EL (cell line): ENCODE results near the gene BRPF3.
"Not testable (repeated sequence)": the region's sequence is repeated elsewhere in the genome, so short reads cannot be mapped to it uniquely, and the experiment has no call there.

ENCODE experiments used
- DNase-seq: peaks from one replicate; pipeline ENCODE4 v3.0.0-alpha.2; 2016

Gene BRPF3

DNA sequence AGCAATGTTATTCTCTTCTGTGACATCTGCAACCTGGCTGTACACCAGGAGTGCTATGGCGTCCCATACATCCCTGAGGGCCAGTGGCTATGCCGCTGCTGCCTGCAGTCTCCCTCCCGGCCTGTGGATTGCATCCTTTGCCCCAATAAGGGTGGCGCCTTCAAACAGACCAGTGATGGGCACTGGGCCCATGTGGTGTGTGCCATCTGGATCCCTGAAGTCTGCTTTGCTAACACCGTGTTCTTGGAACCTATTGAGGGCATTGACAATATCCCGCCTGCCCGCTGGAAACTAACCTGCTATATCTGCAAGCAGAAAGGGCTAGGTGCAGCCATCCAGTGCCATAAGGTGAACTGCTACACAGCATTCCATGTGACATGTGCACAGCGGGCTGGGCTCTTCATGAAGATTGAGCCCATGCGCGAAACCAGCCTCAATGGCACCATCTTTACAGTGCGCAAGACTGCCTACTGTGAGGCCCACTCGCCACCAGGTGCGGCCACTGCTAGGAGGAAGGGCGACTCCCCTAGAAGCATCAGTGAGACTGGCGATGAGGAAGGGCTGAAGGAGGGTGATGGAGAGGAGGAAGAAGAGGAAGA lies 4.6 kb downstream of the BRPF3 start:
- DNase-seq = no peak

DNA sequence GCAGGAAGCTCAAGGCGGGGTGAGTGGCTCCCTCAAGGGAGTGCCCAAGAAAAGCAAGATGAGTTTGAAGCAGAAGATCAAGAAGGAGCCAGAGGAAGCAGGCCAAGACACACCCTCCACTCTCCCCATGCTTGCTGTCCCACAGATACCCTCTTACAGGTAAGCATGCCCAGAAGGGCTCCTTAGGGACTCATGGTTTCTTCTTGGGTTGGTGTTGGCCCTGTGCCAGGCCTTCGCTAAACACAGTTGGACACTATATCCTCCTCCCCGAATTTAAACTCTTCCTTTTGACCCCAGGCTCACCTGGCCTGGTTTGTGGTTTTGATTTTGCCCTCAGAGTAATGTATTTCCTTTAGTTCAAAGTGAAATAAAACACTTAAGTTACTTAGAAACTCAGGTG lies 5.1 kb downstream of the BRPF3 start:
- no peak for DNase-seq

DNA sequence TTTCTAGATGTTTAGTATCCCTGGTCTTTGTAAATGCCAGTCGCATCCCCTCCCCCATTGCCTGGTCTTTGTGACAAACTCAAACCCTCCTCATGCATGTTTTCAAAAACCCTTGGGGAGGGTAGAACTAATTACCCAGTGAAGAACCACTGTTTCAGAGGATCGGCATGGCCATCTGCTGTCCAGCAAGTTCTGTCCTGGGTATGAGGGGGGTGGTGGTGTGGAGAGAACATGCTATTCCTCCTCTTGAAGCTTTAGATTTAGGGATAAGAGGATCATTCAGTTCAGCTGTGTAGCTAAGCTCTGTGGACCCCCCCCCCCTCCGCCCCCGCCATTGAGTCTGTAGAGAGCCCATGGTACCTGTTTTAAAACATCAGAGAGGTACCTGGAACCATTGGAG lies 5.6 kb downstream of the BRPF3 start:
- no peak for DNase-seq

DNA sequence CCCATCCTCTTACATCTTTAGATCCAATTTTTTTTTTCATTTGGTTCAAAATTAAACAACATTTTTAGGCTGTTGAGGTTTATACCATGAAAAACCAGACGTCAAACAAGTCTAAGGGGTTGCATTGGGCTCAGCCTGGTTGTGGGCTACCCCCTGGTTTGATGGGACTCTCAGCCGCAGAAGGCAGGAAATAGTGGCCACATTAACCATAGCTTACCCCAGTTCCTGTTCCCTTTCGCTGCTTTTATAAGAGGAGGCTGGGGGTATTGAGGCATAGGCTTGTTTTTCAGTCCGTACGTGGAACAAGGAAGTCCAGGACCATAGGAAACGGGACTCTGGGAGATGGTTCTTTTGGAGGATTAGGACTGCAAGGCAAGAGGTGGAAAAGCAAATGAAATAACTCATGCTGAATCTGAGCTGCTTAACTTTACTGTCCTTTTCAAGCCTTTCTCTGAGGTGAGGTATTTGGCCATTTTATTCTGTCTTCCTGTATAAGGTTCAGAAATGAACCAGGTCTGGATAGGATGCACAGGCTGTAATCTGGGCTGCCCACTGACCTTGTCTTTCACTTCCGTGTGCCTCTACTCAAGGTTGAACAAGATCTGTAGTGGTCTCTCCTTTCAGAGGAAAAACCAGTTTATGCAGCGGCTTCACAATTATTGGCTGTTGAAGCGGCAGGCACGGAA lies 7.7 kb downstream of the BRPF3 start:
- no peak for DNase-seq

DNA sequence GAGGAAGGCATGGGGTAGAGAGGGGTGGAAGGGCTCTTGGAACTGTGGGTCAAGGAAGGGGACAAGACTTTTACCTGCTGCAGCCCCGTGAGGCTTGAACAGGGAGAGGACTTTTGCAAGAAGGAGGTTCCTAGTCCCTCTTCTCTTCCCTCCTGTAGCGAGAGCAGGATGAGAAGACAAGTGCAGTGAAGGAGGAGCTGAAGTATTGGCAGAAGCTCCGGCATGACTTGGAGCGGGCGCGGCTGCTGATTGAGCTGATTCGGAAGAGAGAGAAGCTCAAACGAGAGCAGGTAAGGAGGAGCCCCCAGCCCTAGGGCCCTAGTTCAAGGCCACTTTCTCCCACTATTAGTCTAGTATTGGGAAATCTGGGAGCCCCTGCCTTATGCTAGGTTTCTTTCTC lies 10.6 kb downstream of the BRPF3 start:
- no peak for DNase-seq

DNA sequence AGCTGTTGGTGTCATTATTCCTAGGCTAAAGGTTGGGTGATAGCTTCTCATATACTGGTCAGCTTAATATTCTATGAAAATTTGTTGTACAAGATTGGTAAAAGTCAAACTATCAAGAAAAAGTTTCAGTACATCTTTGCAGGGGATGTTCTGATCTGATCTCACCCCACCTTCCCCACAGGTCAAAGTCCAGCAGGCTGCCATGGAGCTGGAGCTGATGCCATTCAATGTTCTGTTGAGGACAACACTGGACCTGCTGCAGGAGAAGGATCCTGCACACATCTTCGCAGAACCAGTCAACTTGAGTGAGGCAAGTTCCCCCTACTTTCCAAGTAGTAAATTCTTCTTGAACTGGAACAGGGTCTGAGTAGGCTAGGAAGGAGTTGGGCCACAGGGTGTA lies 13.1 kb downstream of the BRPF3 start:
- DNase-seq = no peak

DNA sequence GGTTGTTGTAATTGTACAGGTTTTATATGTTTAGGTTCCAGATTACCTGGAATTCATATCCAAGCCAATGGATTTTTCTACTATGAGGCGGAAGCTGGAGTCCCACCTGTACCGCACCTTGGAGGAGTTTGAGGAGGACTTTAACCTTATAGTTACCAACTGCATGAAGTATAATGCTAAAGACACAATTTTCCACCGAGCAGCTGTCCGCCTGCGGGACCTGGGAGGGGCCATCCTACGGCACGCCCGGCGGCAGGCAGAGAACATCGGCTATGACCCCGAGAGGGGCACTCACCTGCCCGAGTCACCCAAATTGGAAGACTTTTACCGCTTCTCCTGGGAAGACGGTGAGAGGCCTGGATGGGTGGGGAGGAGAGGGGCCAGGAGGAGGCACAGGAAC lies 13.6 kb downstream of the BRPF3 start:
- DNase-seq = no peak

DNA sequence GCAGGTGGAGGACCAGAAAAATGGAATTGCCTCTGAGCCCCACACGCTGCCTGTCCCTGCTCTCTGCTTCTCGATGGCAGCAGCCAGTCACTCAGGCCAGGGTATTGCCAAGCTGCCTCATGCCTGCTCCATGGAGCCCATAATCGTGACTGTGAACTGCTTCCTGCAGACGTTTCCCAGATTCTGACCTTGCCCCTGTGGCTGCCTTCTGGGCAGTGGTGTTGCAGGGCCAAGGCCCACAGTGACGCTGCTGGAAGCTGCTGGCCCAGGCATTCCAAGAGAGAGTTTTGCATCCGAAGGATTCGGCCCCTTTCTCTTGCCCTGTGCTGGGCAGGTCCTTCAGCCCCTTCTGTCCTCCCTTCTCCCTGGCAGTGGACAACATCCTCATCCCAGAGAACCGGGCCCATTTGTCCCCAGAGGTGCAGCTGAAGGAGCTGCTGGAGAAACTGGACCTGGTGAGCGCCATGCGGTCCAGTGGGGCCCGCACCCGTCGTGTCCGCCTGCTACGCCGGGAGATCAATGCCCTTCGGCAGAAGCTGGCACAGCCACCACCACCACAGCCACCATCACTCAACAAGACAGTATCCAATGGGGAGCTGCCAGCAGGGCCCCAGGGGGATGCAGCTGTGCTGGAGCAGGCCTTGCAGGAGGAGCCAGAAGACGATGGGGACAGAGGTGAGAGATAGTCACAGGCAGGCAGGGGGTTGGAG lies 14.5 kb downstream of the BRPF3 start:
- DNase-seq = no peak

DNA sequence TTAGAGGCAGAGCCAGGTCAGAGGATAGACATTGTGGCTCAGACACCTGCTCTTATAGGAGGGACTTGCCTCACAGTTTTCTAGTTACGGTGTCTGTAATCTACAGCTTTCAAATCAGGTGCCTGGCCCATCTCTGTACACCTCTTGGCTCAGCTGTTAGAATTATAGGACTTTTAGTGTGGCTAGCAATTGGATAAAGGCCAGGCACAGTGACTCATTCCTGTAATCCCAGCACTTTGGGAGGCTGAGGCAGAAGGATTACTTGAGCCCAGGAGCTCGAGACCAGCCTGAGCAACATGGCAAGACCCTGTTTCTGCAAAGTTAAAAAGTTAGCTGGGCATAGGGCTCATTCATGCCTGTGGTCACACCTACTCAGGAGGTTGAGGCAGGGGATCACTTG lies 20.0 kb downstream of the BRPF3 start:
- DNase-seq = peak; percentile 54

DNA sequence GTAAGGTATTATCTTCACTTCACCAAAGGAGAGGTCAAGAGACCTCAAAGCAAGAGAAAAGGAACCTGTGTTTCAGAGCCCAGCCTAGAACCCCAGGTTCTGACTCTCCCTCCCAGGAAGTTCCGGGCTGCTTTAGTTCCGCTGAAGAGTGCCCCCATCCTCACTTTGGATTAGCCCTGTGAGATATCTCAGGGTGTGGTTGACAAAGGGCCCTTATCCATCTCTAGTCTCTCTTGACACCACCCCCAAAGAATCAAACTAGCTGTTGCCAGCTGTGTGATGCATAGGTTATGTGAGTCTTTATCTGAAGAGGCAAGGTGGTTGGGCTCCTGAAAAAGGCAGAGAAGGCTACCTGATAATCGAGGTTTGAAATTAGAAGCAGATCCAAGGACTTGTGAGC lies 20.6 kb downstream of the BRPF3 start:
- DNase-seq = no peak

DNA sequence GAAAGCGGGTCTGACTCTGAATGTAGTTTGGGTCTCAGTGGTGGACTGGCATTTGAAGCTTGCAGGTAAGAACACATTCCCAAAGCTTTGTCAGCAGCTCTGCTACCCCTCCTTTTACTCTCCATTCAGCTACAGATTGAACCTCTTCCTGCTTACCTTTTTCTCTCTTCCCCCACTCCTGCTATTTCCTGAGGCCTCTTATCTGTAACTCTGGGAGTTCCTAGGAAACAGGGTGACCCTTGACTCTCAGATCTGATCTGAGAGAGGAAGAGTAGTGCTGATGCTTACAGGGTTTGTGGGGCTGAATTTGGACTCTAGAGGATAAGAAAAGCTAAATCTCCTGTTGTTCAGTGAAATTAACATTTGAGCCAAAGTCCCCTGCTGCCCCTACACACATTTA lies 21.4 kb downstream of the BRPF3 start:
- no peak for DNase-seq

DNA sequence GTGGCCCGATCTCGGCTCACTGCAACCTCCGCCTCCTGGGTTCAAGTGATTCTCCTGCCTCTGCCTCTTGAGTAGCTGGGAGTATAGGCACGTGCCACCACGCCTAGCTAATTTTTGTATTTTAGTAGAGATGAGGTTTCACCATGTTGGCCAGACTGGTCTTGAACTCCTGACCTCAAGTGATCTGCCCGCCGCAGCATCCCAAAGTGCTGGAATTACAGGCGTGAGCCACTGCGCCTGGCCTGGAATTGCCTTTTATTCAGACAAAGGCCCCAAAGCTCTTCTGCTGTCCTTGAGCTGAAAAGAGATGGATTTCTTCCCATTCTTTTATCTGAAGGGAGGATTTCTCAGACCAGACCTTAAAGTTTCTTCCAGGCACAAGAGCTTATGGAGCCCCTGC lies 22.0 kb downstream of the BRPF3 start:
- DNase-seq = not testable (repeated sequence)

DNA sequence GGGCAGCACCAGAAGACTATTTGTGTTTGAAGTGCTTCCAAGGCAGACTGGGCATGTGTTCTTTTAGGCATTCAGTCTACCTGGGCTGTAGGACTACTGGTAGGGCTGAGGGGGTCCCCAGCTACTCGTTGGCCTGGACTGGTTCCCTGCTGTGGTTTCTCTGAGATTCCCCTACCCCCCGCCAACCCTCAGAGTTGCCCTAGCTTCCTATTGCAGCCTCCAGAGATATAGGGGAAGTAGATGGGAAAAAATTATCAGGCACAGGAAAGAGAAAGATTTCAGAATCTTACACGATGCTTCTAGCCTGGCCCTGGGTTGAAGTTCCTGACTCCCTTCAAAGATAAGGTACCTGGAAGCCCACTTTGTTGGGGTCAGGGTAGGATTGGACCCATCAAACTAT lies 22.5 kb downstream of the BRPF3 start:
- DNase-seq = no peak

DNA sequence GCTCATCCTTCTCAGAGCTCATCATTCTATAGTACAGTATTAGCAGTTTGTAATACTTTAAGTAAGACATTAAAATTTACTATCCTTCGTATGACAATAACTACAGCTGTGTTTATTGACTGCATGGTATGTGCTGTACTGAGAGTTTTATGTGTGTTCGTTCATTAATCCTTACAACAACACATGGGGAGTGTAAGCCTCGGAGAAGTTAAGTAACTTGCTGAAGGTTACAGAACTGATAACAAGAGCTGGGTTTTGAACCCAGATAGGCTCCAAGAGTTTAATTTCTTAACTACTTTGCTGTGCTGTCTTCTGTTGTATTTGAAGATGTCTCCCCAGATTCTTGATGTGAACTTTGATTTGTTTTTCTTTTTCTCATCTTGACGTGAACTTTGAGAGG lies 23.7 kb downstream of the BRPF3 start:
- no peak for DNase-seq

DNA sequence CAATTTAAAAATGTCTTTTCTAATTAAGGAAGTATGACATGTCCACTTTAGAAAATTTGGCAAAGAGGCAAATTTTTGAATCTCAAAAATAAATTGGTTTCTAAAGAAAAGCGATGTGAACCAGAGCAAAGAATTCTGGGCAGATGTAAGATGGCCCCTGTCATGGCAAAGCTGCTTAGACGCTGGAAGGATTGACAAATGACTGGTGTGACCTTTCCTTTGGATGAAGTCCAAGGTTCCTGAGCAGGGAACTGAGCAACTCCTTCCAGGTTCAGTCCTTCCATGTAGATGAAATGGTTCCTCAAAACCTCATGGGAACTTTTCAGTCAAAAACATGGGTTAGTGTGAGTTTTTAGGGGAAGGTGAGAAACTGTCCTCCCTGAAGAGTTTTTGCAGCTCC lies 25.1 kb downstream of the BRPF3 start:
- no peak for DNase-seq

DNA sequence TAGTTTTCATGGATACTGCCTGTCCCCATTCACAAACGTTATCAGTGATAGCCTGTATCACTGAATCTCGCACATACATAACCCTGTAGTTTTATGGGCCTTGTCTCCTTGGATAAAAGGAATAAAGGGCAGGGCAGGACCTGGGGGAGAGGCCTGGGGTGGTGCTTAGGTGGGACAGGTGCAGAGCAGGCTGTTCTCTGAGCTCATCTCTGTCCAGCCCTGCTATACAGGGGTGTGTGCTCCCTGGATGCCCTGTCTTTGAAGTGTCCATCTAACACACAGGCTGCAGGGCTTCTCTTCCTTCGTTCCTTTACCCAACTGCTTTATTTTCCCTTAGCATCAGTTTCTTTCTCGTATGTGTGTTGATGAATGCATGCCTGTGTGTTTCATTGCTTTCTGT lies 26.4 kb downstream of the BRPF3 start:
- no peak for DNase-seq

DNA sequence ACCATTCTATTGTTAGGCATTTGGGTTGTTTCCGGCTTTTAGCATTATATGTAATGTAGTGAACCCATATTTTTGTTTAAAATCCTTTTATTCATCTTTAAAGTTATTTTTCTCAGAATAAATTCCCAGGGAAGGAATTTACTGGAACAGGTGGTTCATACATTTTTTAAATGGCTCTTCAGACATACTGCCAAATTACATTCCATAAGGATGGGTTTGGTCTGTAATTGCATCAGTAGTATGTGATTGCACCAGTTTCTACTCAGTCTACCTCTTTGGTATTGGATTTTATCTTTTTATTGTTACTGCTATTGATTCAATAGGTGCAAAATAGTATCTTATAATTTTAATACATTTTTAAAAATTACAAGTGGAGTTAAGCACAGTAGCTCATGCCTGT lies 27.2 kb downstream of the BRPF3 start:
- no peak for DNase-seq

DNA sequence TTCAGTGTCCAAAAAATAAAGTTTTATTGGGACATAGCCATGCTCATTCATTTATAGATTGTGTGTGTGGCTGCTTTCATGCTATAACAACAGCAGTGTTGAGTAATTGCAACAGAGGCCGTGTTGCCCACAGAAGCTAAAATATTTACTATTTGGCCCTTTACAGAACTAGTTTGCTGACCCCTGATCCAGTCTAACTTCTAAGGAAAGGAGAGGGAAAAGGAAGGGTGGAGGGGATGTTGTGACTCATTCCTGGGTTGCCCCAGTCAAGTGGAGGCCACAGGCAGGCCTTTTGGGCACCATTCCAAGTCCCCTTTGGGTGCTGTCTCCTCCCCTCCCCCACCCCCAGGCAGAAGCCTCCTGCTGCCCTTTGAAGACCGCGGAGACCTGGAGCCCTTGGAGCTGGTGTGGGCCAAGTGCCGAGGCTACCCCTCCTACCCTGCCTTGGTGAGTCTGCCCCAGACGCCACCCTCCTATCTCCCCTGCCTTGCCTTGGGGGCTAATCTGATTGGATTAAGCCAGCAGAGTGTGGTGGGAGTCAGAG lies 28.4 kb downstream of the BRPF3 start:
- peak; percentile 16 for DNase-seq

DNA sequence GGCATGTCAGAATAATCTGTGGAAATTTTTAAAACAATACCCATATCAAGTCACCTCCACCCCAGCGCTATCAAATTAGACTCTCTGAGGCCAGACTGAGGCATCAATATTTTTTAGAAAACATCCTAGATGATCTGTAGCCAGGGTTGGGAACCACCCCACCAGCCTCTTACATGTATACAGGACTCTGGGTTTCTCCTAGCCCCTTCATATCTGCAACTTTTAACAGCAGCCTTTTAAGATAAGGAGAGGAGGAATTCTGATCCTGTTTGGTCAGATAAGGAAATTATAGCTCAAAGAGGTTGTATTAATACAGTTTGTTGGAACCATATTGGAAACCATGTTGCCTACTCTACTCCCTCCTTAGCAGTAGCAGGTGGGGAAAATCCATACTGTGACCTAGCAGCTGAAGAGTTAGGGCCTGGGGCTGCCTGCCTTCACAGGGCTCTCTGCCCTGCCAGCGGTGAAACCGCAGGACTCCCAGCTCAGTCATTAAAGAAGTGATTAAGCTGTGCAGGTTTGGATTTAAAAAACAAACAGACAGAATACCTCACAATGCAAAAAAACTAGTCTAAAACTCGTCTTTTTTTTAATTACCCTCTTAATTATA lies 30.0 kb downstream of the BRPF3 start:
- DNase-seq = no peak

DNA sequence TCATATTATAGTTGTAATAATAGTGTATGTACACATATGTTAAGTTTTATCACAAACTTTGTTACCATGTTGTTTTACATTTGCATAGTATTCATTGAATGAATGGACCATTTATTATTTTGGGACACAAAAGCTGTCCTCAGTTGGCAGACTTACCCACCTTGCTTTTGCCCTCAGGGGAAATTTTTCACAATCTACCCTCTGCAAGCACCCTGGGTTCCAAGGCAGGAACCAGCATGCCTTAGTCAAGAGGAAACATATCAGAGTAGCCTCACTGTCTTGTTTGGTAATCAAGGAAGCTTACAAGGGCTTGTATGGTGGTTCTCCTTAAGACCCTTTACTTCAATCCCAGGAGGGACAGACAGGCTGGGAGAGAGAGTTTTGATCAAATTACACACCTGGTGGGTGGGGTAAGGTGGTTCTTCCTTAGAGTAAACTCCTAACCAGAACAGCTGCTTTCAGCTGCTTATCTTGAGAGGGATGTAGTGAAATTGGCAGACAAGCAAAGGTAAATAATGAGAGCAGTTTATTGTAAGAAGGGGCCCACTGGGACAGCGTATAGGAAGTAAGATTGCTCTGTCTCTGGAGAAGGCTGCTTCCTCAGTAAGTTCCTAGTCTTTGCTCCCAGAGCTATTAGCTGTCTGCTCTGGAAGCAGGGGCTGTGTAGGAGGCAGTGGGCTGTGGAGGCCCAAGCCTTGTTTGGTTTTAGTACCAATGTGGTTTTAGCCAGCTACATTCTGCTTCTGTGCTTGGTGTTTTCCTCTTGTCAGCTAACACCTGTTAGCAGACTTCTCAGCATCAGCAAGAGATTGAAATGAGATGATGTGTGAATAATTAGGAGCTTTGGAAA lies 31.1 kb downstream of the BRPF3 start:
- DNase-seq = no peak

DNA sequence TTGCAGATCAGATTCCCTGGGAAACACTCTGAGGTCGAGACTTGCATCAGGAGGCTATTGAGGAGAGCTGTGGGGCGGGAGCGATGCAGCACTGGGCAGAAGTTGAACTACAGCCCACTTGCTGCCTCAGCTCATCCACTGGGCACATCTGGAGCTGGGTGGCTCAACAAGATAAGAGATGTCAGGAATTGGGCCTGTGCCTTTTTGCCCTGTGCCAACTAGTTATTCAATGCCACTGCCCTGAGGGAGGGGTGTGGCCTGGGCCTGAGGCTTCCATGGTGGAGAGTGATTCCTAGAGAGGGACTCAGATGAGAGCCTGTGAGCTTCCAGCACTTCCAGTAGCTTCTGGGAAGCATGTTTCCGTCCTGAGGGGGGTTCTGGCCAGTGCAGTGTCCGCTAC lies 32.7 kb downstream of the BRPF3 start:
- DNase-seq = no peak

DNA sequence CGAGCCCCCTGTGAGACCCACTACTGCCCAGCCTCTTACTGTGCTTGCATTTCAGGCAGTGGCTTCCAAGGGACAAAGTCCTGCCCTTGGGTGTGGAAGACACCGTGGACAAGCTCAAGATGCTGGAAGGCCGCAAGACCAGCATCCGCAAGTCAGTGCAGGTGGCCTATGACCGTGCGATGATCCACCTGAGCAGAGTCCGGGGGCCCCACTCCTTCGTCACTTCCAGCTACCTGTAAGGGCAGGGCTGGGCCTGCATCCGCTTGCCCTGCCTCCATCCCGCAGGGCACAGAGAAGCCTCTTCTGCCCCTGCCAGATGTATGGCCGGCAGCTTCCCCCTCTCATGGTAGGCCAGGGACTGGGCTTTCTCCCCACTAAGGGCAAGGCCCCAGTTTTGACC lies 33.8 kb downstream of the BRPF3 start:
- no peak for DNase-seq

DNA sequence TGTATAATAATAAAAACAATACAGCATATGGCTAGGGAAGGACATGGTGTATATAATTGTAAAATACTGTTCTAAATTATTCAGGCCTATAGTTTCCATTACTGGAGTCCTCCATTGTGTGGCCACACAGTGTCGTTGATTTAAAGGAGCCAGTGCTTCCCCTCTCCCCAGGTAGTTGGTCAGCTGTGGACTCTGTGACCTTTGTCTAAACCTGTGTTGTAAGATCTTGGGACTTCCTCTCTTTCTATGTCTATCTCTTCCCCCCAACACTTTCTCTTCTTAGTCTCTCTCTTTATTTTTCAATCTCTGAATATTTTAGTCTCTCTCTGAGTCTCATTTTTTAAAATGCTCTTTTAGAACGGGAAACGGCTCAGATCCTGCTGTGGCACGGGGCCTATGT lies 35.6 kb downstream of the BRPF3 start:
- DNase-seq = no peak
